GM12891 (cell line): ENCODE measurements around the gene LRRC27.

Source experiments
- PAX5 ChIP-seq: IDR thresholded peaks from 2 replicates; pipeline ENCODE4 v1.6.1; 2011; ENCODE audit warnings: low read length, moderate library complexity, mild to moderate bottlenecking; ENCODE audit not compliant: insufficient read depth, severe bottlenecking
- POLR2A ChIP-seq: IDR thresholded peaks from 2 replicates; pipeline ENCODE4 v1.6.1; 2011; ENCODE audit warnings: low read depth, low read length, control low read depth

GRCh38 chr10:132328106-132328505 lies 3.9 kb upstream of the LRRC27 start:
- TF ChIP-seq PAX5 = no peak
- no peak for TF ChIP-seq POLR2A
